PFSK-1 (cell line): Measurements from ENCODE around the gene DHRSX.

Source experiments
- FOXP2 ChIP-seq: optimal IDR thresholded peaks from 2 replicates; pipeline ENCODE3; 2011; ENCODE audit warnings: borderline replicate concordance, control low read depth, inconsistent platforms; ENCODE audit not compliant: insufficient read depth; ENCODE audit errors: extremely low read length, extremely low read depth
- POLR2AphosphoS5 ChIP-seq: IDR thresholded peaks from 2 replicates; pipeline ENCODE4 v1.6.1; 2012; ENCODE audit warnings: low read depth, mild to moderate bottlenecking, control low read depth, low read length, moderate library complexity
- SIN3A ChIP-seq: IDR thresholded peaks from 2 replicates; pipeline ENCODE4 v1.6.1; 2012; ENCODE audit warnings: mild to moderate bottlenecking, low read length, moderate library complexity, borderline replicate concordance; ENCODE audit not compliant: insufficient read depth
- TAF1 ChIP-seq: IDR thresholded peaks from 2 replicates; pipeline ENCODE4 v1.6.1; 2012; ENCODE audit warnings: low read length, control low read depth, borderline replicate concordance; ENCODE audit not compliant: insufficient read depth

GRCh38 chrX:2220296-2220695, 280.5 kb downstream of the DHRSX start:
- TF ChIP-seq POLR2AphosphoS5: no peak
- TF ChIP-seq FOXP2: no peak
- TF ChIP-seq SIN3A: no peak
- no peak for TF ChIP-seq TAF1
